Duodenal mucosa (tissue), 2 donors: Measurements from ENCODE around the gene NCOA6.

ENCODE experiments used
- H3K27ac ChIP-seq: one replicate; pipeline ENCODE4 v1.7.0; 2013; ENCODE audit warnings: low read depth, low read length
- H3K27me3 ChIP-seq, 2 donors: one replicate each; pipeline ENCODE4 v1.7.0; 2013; ENCODE audit warnings: low read length in 2 of 2, control low read depth in 1 of 2; ENCODE audit not compliant: insufficient read depth in 2 of 2, control insufficient read depth in 1 of 2
- H3K36me3 ChIP-seq, 2 donors: one replicate each; pipeline ENCODE4 v1.7.0; 2013; ENCODE audit warnings: low read length in 2 of 2, control low read depth in 1 of 2; ENCODE audit not compliant: insufficient read depth in 2 of 2, control insufficient read depth in 1 of 2
- H3K4me1 ChIP-seq, 2 donors: one replicate each; pipeline ENCODE4 v1.7.0; 2013; ENCODE audit warnings: low read length in 2 of 2, control low read depth in 1 of 2; ENCODE audit not compliant: insufficient read depth in 2 of 2, control insufficient read depth in 1 of 2
- H3K4me3 ChIP-seq, 2 donors: one replicate each; pipeline ENCODE4 v1.7.0; 2013; ENCODE audit warnings: low read length in 2 of 2, low read depth in 1 of 2
- H3K9ac ChIP-seq, 2 donors: one replicate each; pipeline ENCODE4 v1.7.0; 2013; ENCODE audit warnings: low read length in 2 of 2, low read depth in 1 of 2
- H3K9me3 ChIP-seq, 2 donors: one replicate each; pipeline ENCODE4 v1.7.0; 2013; ENCODE audit warnings: low read length in 2 of 2, control low read depth in 1 of 2; ENCODE audit not compliant: control insufficient read depth in 1 of 2

Gene NCOA6

GRCh38 chr20:34831936-34832335, 6.5 kb upstream of the NCOA6 start:
- Histone ChIP-seq H3K4me3 (no peak overlapping the region), H3K27ac (no peak overlapping the region), H3K4me1 (no peaks in the 10 kb centered on the region), H3K36me3 (no peaks in the 10 kb centered on the region), H3K9me3 (no peaks in the 10 kb centered on the region), H3K9ac (no peak overlapping the region), H3K27me3 (no peaks in the 10 kb centered on the region)

- Histone ChIP-seq H3K27ac (no peak overlapping the region), H3K27me3 (no peaks in the 10 kb centered on the region), H3K9me3 (no peaks in the 10 kb centered on the region), H3K9ac (no peak overlapping the region), H3K36me3 (no peaks in the 10 kb centered on the region), H3K4me1 (peaks cover 5 to 7% of the 10 kb centered on the region in 2 donors), H3K4me3 (no peak overlapping the region)
Measured at GRCh38 chr20:34829191-34829590, 3.7 kb upstream of the NCOA6 start.

GRCh38 chr20:34824806-34825529, 483 bp downstream of the NCOA6 start:
- H3K27ac ChIP-seq: peak overlapping the region; percentile 85
- H3K36me3 ChIP-seq: no peaks in the 10 kb centered on the region
- peaks cover 16 to 23% of the 10 kb centered on the region in 2 donors for H3K4me1 ChIP-seq
- H3K9me3 ChIP-seq: no peaks in the 10 kb centered on the region
- H3K27me3 ChIP-seq: no peaks in the 10 kb centered on the region
- H3K4me3 ChIP-seq: peak overlapping the region; percentile 94 to 98
- peak overlapping the region; percentile 96 to 98 for H3K9ac ChIP-seq

- H3K9ac ChIP-seq: peak overlapping the region; percentile 96 to 98
- H3K27me3 ChIP-seq: no peaks in the 10 kb centered on the region
- H3K27ac ChIP-seq: peak overlapping the region; percentile 85
- H3K4me1 ChIP-seq: peaks cover 16 to 23% of the 10 kb centered on the region in 2 donors
- no peaks in the 10 kb centered on the region for H3K36me3 ChIP-seq
- H3K9me3 ChIP-seq: no peaks in the 10 kb centered on the region
- H3K4me3 ChIP-seq: peak overlapping the region; percentile 94 to 98
Measured at GRCh38 chr20:34824452-34824805, 1.0 kb downstream of the NCOA6 start.

- H3K4me3 ChIP-seq: peak overlapping the region; percentile 94 to 98
- H3K9me3 ChIP-seq: no peaks in the 10 kb centered on the region
- peaks cover 16 to 23% of the 10 kb centered on the region in 2 donors for H3K4me1 ChIP-seq
- H3K36me3 ChIP-seq: no peaks in the 10 kb centered on the region
- H3K27me3 ChIP-seq: no peaks in the 10 kb centered on the region
- H3K9ac ChIP-seq: peak overlapping the region; percentile 12 to 98
- H3K27ac ChIP-seq: no peak overlapping the region
Measured at GRCh38 chr20:34824026-34824425, 1.4 kb downstream of the NCOA6 start.

GRCh38 chr20:34820805-34821578, 4.5 kb downstream of the NCOA6 start:
- Histone ChIP-seq H3K4me3 (no peak overlapping the region), H3K27me3 (no peaks in the 10 kb centered on the region), H3K9me3 (no peaks in the 10 kb centered on the region), H3K27ac (no peak overlapping the region), H3K4me1 (peaks cover 14 to 31% of the 10 kb centered on the region in 2 donors), H3K9ac (no peak overlapping the region), H3K36me3 (no peaks in the 10 kb centered on the region)

- no peaks in the 10 kb centered on the region for H3K27me3 ChIP-seq
- H3K9ac ChIP-seq: no peak overlapping the region
- H3K36me3 ChIP-seq: no peaks in the 10 kb centered on the region
- no peaks in the 10 kb centered on the region for H3K9me3 ChIP-seq
- H3K27ac ChIP-seq: no peak overlapping the region
- H3K4me1 ChIP-seq: peaks cover 0 to 19% of the 10 kb centered on the region in 2 donors
- H3K4me3 ChIP-seq: no peak overlapping the region
Measured at GRCh38 chr20:34817801-34818200, 7.7 kb downstream of the NCOA6 start.

GRCh38 chr20:34817072-34817471, 8.4 kb downstream of the NCOA6 start:
- no peaks in the 10 kb centered on the region for H3K9me3 ChIP-seq
- peaks cover 0 to 12% of the 10 kb centered on the region in 2 donors for H3K4me1 ChIP-seq
- no peaks in the 10 kb centered on the region for H3K36me3 ChIP-seq
- H3K27me3 ChIP-seq: no peaks in the 10 kb centered on the region
- no peak overlapping the region for H3K4me3 ChIP-seq
- H3K27ac ChIP-seq: no peak overlapping the region
- H3K9ac ChIP-seq: no peak overlapping the region

- H3K27me3 ChIP-seq: no peaks in the 10 kb centered on the region
- H3K9me3 ChIP-seq: no peaks in the 10 kb centered on the region
- peaks cover 0 to 10% of the 10 kb centered on the region in 2 donors for H3K4me1 ChIP-seq
- no peak overlapping the region for H3K9ac ChIP-seq
- no peaks in the 10 kb centered on the region for H3K36me3 ChIP-seq
- no peak overlapping the region for H3K4me3 ChIP-seq
- no peak overlapping the region for H3K27ac ChIP-seq
Measured at GRCh38 chr20:34815636-34816035, 9.8 kb downstream of the NCOA6 start.

- Histone ChIP-seq H3K4me1 (peaks cover 8 to 17% of the 10 kb centered on the region in 2 donors), H3K36me3 (no peaks in the 10 kb centered on the region), H3K4me3 (no peak overlapping the region), H3K27ac (no peak overlapping the region), H3K9me3 (no peaks in the 10 kb centered on the region), H3K9ac (no peak overlapping the region), H3K27me3 (no peaks in the 10 kb centered on the region)
Measured at GRCh38 chr20:34808583-34808982, 16.9 kb downstream of the NCOA6 start.
